ENCODE measurements around the gene LMO2.
"Not testable (repeated sequence)": the region's sequence is repeated elsewhere in the genome, so short reads cannot be mapped to it uniquely, and the experiment has no call there.

Gene LMO2

DNA sequence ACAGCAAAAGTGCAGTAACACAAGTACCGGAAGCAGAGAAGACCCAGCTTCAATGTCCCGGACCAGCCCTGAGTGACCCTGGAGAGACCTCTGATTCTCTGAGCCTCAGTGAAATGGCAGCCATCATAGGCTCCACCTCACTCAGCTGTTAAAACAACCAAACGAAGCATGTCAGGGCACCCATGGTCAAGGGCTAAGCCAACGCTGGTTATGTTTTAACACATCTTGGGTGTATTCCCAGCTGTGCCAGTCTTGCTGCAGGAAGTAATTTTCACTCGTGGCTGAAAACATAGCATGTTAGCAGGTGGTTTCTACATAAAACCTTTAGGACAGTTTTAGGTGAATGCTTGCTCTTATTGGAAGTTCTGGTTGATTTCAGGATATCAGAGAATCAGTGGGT is 30.9 kb downstream of the LMO2 start:
- no peak for DNase-seq

DNA sequence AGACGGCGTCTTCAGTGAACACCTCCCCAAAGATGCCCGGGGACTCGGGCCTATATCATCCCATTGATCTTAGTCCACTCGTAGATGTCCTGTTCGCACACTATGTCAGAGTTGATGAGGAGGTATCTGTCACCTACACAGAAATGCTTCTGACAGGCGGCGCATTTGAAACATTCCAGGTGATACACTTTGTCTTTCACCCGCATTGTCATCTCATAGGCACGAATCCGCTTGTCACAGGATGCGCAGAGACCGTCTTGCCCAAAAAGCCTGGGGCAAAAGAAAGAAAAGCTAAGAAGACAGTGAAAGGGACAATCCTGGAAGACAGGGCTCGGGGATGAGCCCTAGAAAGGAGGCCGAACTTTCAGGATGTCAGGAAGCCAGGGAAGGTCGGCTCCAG is 32.6 kb downstream of the LMO2 start:
- no peak for DNase-seq

DNA sequence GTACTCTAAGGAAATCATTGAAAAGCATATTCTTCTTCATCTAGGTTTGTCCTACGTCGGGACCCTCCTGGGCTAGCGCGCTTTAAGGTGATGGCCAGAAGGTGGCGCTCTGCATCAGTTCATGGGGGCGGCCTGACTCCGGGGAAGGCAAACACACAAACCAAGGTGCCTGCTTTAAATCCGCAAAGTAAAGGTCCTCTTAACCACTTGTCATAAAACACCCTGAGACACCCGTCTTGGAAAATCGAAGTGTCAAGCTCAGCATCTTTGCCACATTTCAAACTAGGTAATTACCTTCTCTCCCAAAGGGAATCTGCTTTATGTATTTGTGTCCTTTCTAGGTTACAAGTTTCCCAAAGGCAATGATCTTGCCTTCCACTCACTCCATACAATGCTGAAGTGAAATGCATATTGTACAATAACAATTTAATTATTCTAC is 33.9 kb downstream of the LMO2 start:
- peak; percentile 69 for DNase-seq

DNA sequence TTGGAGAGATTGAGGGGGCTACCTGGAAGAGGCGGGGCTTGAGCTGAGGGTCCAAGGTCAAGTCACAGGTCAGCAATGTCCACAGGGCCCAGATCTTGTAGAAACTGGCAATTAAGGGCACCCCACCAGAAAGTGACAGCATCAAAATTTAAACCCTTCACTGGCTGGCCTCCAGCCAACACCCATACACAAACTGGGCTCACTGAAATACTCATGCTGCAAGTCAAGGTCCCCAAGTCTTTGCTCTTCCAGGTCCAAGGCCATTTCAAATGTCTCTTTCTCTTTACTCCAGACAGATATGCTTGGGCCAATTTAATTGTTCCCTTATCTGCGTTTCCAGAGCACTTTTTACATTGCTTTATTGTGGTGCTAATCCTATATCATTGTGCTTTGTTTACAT is 36.4 kb downstream of the LMO2 start:
- DNase-seq = no peak

DNA sequence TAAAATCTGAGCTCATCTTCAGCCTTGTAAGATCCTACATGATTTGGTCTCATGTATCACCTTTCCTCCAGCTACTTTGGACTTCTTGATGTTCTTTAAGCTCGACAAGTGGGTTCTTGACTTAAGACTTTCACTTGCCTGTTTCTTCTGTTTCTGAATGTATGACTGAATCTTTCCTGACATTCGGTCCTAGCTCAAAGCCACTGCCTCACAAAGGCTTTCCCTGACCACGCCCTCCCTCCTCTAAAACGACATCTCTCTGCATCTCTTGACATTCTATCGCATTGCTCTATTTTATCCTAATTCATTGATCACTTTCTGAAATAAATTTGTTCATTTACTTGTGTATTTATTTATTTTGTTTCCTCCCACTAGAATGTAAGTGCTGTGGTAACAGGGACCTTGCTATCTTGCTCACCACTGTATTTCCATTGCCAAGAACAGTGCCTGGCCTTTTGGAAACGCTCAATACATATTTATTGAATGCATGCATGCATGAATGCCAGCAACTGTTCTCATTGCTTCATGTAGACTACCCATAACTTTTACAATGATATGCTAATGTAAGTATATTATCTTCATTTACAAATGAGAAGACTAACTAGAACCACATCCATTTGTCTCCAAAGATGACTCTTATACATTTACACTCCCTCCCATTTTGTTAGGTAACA is 43.0 kb downstream of the LMO2 start:
- DNase-seq = no peak

DNA sequence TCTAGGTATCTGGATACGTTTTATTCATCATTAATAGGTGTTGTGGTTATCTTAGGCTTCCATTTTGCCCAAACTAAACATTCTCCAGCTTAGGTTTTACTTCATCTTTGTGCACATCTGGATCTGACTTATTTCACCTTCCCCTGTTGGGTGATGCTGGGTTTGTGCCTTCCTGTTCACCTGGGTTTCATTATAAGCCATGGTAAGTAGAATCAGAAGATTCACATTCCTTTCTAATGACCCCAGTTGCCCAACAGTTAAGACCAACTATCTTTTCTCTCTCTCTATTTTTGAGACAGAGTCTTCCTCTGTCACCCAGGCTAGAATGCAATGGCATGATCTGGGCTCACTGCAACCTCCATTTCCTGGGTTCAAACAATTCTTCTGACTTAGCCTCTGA is 44.6 kb downstream of the LMO2 start:
- DNase-seq = no peak

DNA sequence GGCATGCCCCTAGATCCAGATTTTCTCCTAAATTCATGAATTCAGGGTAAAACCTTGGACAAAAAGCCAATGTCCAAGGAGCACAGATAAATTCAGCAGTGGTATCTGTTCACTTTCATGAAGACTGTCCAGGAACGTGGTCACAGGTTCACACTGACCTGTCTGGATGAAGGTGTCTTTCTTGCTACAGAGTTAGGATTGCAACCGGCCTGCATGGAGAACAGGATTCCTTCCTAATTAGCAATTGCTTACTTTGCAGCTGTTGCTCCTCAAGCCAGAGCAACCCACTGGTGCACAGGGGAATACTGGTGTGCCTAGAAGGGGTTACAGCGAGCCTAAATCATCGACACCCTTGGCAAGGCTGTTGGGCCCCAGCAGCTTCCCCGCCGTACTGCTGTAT is 47.6 kb downstream of the LMO2 start:
- no peak for DNase-seq

DNA sequence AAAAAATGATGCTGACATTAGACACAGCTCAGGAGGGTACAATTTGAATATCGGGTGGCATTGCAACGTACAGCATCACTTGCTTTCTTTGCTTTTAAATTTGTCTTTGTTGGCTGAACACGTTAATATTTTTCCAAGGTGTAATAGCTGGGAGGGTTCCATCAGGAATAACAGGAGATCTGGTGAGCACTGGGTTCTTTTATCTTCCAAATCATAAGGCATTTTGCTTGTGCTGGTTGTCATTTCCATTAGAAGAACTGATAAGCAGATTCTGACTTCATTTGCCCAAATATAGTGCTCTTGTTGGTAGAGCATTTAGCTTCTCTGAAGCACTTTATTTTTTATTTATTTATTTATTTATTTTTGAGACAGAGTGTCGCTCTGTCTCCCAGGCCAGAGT is 48.9 kb downstream of the LMO2 start:
- DNase-seq = no peak

DNA sequence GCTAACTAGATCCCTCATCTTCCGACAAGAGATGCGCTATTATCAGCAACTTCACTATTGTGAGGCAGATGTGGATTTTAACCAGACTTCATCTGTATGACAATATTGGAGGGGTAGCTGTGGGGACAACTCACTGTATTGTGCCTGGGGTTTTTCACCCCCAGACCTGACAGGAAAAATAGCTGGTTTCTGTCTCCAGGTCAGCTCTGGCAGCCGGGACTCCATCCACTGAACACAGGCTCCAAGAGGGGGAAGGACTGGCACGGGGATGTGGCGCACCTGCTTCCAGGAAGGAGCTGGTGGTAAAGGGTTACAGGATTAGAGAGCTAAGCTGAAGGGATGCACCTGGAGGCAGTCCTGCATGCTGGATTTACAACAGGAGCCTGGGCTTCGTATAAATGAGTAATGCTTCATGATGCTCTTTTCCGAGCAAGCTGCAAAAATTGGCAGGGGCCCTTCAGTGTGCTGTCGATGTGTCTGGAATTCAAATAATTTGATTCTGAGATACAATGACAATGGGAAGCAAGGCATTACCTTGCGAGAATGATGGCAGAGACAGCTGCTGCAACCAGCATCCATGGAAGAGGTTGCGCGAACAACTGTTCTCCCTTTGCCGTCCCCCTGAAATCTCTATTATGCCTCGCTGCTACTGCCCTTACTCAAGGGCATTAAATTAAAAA is 49.5 kb downstream of the LMO2 start:
- DNase-seq = no peak

DNA sequence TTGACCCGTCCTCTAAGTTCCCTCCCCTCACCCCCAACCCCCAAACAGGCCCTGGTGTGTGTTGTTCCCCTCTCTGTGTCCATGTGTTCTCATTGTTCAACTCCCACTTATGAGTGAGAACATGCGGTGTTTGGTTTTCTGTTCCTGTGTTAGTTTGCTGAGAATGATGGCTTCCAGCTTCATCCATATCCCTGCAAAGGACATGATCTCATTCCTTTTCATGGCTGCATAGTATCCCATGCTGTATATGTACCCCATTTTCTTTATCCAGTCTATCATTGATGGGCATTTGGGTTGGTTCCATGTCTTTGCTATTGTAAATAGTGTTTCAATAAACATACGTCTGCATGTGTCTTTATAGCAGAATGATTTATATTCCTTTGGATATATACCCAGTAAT is 53.6 kb downstream of the LMO2 start:
- DNase-seq = not testable (repeated sequence)

DNA sequence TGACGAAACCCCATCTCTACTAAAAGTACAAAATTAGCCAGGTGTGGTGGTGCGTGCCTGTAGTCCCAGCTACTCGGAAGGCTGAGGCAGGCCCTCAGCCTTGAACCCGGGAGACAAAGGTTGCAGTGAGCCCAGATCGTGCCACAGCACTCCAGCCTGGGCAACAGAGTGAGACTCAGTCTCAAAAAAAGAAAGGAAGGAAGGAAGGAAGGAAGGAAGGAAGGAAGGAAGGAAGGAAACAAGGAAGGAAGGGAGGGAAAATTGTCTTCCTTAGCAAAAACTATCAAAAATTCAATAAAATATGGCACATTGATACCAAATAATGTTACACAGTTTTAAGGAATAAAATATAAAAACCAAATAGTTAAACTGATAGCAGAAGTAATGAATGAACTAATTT is 54.5 kb downstream of the LMO2 start:
- not testable (repeated sequence) for DNase-seq

DNA sequence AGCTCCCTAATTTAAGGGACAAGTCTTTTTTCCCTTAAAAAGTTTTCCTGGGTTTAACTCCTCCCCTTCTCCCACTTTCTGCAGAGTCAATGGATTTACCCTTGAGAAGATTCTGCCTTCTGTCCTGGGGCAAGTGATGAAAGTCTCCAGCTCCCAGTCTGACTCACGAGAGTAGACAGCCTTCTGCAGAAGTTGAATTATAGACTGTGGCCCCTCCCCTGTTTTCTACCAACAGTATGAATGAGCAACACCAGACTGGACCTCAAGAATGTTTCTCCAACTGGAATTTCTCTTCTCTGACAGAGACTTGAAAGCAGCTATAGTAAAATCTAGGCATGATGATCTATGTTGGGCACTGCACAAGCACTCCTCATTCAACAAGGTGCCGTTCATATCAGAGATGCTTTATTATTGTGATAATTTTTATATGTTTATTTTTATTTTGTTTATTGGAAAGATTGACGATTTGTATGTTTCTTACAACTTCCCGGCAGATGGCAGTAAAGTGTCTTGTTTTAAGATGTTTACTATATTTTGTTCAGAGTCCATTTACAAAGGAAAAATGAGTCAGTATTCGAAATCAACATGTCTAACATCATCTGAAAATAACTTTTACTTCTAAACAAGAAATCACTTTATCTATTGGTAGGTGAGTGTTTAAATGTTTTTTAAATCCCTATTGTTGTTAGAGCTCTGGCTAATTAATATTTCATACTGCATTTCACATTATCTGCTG is 56.6 kb downstream of the LMO2 start:
- DNase-seq = peak; percentile 25

DNA sequence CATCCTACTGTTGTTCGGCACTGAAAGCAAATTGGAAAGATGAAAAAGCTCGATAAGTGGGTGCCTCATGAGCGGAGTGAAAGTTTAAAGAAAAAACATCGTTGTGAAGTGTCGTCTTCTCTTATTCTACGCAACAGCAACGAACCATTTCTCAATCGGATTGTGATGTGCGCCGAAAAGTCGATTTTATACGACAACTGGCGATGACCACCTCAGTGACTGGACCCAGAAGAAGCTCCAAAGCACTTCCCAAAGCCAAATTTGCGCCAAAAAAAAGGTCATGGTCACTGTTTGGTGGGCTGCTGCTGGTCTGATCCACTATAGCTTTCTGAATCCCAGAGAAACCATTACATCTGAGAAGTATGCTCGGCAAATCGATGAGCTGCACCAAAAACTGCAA is 59.2 kb downstream of the LMO2 start:
- DNase-seq = no peak

DNA sequence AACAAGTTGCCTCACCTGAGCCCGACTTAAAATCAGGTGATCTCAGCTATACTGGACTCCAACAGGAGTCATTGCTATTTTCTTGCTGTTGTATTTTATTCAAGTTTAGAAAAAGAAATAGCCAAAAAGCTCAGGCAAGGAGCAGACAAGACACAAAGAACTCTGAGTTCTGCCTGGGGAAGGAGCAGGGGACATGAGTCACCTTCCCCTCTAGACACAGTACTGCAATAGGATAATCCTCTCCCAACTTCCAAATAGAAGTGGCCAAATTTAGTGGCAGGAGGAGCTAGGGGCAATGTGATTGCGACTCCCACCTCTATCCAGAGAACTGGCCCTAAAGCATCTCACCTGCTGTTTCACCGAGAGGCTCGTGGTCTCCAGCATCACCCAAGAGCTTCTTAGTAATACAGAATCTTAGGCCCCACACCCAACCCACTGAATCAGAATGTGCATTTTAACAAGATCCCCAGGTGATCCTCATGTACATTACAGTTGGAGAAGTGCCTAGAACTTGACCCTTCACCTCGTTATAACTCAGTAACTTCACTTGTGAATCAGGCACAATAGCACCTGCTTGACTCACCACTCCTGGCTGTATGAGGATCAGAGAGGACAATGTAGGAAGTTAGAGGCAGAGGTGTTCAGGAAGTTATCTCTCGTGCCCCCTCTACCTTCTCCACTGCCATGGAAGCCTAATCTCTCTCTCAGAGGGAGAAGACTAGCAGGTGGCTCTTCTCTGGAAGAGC is 60.8 kb downstream of the LMO2 start:
- DNase-seq = no peak

DNA sequence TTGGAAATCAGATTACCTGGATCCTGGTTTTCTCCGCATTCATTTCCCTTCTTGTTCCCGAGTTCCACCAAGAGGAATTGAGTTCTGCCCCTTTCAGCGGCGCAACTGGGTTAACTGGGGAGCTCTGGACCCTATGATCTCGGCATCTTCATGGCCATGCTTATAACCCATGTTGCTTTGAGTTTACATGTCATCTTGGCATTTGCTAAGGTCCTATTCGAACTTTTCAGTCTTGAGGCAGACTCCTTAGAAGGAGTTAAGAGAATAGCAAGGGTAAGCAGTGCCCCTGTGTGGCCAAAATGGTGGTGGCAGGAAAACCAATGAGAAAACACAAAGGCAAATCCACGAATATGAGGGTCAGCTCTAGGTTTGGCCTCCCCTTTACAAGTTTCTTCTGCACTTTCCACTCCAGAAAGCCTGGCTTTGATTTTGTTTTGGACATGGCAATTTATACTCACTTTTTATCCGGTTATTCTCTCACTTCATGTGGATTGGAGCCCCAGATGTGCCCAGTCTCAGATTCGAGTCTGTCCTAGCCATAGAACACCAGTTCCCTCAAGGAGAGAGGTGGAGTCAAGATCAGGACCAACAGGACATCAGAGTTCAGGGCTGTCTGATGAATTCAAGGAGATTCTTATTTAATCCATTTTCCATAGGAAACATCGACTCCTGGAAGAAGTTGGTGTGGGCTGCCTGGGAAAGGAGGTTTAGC is 62.3 kb downstream of the LMO2 start:
- peak; percentile 55 for DNase-seq

DNA sequence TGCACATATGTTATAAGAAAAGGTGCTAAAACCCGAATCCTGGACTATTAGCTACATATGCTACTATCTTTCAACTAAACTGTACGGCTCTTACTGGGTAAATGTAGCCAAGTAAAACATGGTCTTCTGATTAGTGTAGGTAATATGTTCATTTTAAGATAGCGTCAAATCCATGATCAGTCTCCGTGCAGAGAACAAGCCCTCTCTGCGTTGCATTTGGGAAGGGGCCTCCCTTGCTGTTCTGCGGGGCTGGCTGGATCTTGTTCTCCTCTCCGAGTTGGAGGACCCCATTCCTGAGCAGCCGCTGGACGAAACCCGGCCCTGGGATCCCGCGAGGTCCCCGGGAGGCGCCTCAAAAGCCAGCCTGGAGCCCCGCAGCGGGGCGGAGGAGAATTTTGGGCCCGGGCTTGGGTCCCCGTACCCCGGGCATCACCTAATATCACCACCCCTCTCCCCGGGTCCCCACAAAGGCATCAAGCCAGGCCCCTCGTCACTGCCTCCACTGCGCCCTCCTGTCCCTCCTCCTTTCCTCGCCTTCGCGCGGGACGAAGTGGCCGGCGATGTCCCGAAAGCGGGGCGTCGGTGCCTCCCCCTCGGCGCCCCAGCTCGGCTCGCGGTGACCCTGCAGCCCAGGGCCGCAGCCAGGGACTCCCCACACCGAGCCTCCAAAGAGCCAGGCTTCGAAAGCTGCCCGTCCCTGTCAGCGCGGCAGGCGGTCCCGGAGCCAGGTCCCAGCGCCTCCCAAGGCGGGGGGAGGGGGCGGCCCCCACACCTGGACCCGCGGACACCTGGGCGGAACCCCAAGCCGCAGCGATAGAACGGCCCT is 63.1 kb downstream of the LMO2 start:
- DNase-seq = no peak

DNA sequence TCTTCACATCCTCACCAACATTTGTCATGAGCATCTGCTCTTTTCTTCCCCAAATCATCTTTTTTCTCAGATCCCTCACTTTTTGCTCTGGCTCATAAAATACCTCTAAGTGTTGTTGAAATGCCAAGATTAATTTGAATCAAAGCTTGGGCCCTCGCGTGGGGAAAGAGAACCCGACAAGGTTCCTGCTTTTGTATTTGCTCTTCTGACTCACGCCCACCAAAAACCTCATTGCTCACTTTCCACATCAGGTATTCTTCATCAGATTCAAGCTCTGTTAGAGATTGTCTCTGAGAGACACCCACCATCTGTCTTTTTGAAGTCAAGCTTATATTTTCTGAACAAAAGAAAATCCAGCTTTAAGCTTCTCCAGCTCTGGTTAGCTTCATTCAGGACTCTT is 64.7 kb downstream of the LMO2 start:
- no peak for DNase-seq

DNA sequence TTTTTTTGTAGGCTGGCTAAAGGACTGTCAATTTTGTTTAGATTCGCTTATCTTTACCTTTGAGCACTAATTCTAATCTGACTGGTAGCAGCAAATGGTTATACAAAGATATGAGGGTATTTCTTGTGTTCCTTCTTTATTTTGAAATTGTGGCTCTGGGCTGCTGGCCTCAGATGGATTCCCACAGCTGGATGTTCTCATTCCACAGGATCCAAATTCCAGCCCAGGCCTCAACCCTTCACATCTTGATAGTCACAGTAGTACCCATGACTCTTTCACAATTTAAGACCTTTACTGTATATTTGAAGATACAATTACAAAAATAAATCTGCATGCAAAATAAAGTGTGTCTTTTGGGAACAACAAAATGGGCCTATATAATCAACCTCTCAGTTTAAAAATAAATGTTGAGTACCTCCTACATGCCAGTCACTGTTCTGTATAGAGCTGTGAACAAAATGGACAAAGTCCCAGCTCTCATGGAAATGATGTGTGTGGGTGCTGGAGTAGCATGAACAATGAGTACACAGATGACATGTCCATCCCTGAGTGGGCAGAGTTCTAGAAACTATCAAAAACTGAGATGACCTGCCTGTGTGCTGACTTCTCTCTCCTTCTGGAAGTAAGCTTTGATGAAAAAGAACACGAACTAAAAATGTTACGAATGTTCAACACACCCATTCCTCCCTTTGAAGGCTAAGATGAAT is 65.9 kb downstream of the LMO2 start:
- DNase-seq = peak; percentile 22

DNA sequence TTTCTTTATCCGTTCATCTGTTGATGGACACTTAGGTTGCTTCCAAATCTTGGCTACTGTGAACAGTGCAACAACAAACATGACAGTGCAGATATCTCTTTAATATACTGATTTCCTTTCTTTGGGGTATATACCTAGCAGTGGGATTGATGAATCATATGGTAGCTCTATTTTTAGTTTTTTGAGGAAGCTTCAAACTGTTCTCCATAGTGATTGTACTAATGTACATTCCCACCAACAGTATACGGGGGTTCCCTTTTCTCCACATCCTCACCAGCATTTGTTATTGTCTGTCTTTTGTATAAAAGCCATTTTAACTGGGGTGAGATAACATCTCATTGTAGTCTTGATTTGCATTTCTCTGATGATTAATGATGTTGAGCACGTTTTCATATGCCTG is 68.9 kb downstream of the LMO2 start:
- DNase-seq = peak; percentile 15

DNA sequence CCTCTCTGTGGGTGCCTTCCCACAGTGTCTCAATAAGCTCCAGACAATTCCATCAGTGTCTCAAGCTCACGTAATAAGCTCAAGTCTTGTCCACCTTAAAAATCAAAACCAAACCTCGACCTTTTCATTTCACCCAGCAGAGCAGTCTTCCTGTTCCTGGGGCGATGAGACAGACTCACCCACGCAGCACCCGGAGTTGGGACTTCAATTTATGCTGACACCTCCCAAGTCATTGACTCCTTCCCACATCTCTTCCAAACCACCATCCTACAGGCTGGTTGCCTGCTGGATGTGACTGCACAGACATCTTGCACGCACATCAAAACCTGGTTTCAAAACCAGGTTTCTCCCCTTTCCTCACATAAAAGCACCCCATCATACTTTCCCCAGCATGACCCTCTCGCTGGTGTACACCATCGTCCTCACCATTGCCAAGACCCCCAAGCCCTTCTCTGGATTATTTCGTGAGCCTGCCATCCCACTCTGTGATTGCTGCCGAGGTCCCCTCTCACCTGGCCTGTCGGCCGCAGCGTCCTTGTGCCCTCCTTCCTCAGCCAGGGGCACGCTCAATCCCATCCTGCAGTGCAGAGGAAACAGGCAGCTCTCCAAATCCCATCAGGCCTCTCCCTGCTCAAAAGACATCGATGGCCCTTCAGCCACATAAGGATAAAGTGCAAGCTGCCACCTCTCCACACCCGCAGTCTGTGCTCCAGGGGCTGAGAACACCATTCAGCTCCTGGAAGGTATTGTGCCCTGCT is 72.4 kb downstream of the LMO2 start:
- no peak for DNase-seq

Measured in inflammatory macrophage treated with lipopolysaccharide for 4 hours (primary cell).